Panc1 (cell line): ENCODE measurements around the gene SFMBT1. TPM values are rescaled to one million over a fixed set of nuclear protein-coding genes. Genes with fewer than 3 reads are reported as not detected.

ENCODE experiments used
- ATAC-seq: fragments of 200-7000 bp; cut with Tn5 transposase; 2 replicates; pipeline ENCODE4 v1.9.1; 2020; ENCODE audit warnings: mild to moderate bottlenecking, moderate library complexity
- BruUV-seq: library from RNA; stranded (reverse); fragments of 400-500 nt; replicated peaks from 2 replicates; lab custom pipeline; 2021; lab: Mats Ljungman, UMichigan
- CTCF ChIA-PET: fragments of 300-600 bp; sonication (Branson Sonifier 250); formaldehyde crosslinking; loops from one replicate; lab custom pipeline; 2022; ENCODE audit warnings: antibody characterized with exemption; lab: Charles Lee
- POLR2A ChIA-PET: fragments of 300-600 bp; sonication (Branson Sonifier 250); formaldehyde crosslinking; loops from one replicate; lab custom pipeline; 2022; ENCODE audit warnings: antibody characterized with exemption; lab: Charles Lee
- DNase-seq: peaks from one replicate; pipeline ENCODE4 v3.0.0-alpha.2; 2010; ENCODE audit warnings: low read depth, low spot score
- H3K27ac ChIP-seq: 2 replicates; pipeline ENCODE4 v1.5.1; 2011; ENCODE audit warnings: mild to moderate bottlenecking, low read length, inconsistent platforms
- H3K27me3 ChIP-seq: fragments of 200-500 bp; sonication (Bioruptor generic); 2 replicates; pipeline ENCODE4 v1.6.0; 2014; ENCODE audit warnings: low read length, inconsistent platforms; ENCODE audit not compliant: control insufficient read depth, insufficient read depth
- H3K36me3 ChIP-seq: fragments of 200-500 bp; sonication (Bioruptor generic); 2 replicates; pipeline ENCODE4 v1.5.1; 2014; ENCODE audit warnings: inconsistent platforms, mild to moderate bottlenecking, low read length, moderate library complexity; ENCODE audit not compliant: control insufficient read depth, insufficient read depth
- H3K4me1 ChIP-seq: 2 replicates; pipeline ENCODE4 v1.5.1; 2011; ENCODE audit warnings: inconsistent platforms, mild to moderate bottlenecking, low read length, moderate library complexity; ENCODE audit not compliant: control insufficient read depth, insufficient read depth
- H3K4me3 ChIP-seq, 2 experiments: 2 replicates each; pipeline ENCODE4 v1.5.1; 2011 to 2012; ENCODE audit warnings: low read depth in 2 of 2, low read length in 2 of 2, mild to moderate bottlenecking in 2 of 2, inconsistent platforms in 1 of 2, moderate library complexity in 1 of 2
- H3K9me3 ChIP-seq: fragments of 200-500 bp; sonication (Bioruptor generic); 2 replicates; pipeline ENCODE4 v1.5.1; 2014; ENCODE audit warnings: low read depth, mild to moderate bottlenecking, inconsistent platforms, low read length, moderate library complexity; ENCODE audit not compliant: control insufficient read depth, insufficient read depth
- CTCF ChIP-seq: fragments of 450-650 bp; IDR thresholded peaks from 2 replicates; pipeline ENCODE4 v1.5.1; 2017; ENCODE audit warnings: mild to moderate bottlenecking
- POLR2AphosphoS5 ChIP-seq: IDR thresholded peaks from 2 replicates; pipeline ENCODE4 v1.6.1; 2012; ENCODE audit warnings: mild to moderate bottlenecking, low read depth, low read length, moderate library complexity
- REST ChIP-seq, 2 experiments: IDR thresholded peaks; 2 replicates each; pipeline ENCODE4 v1.6.1; 2011 to 2012; ENCODE audit warnings: low read depth in 2 of 2, control low read depth in 1 of 2, low read length in 1 of 2, mild to moderate bottlenecking in 1 of 2, moderate library complexity in 1 of 2; ENCODE audit not compliant: insufficient read depth in 1 of 2
- SIN3A ChIP-seq: IDR thresholded peaks from 2 replicates; pipeline ENCODE4 v1.6.1; 2012; ENCODE audit warnings: low read depth, mild to moderate bottlenecking, low read length, moderate library complexity, borderline replicate concordance; ENCODE audit not compliant: insufficient read depth
- TCF7L2 ChIP-seq: IDR thresholded peaks from 2 replicates; pipeline ENCODE4 v1.6.1; 2011; ENCODE audit warnings: mild to moderate bottlenecking, low read depth, low read length, inconsistent platforms
- in situ Hi-C: cut with HindIII; loops from 2 replicates; pipeline ENCODE4 v1.10.0; 2016; ENCODE audit warnings: low sequenced_read_pairs, low pct_unique_long_range_greater_than_20kb
- intact Hi-C: fragments of 100-400 bp; cut with micrococcal nuclease; formaldehyde crosslinking; loops from one replicate; pipeline ENCODE4 v1.10.0; 2022; ENCODE audit not compliant: unreplicated experiment
- total RNA-seq: library from RNA; stranded (reverse); gene quantifications from one replicate; pipeline ENCODE4 v1.2.1, GENCODE V29; 2021; ENCODE audit not compliant: unreplicated experiment

Gene SFMBT1
- total RNA-seq, 1 experiment from 2014 or later = 24.4 TPM

- ATAC-seq = no peak
- no peaks in the 10 kb centered on the region for H3K9me3 ChIP-seq
- H3K36me3 ChIP-seq = no peaks in the 10 kb centered on the region
- ChIA-PET POLR2A (no interaction called here), CTCF (no interaction called here)
- in situ Hi-C loops = no loop called here
- no peak for DNase-seq
- no peak overlapping the region for H3K4me3 ChIP-seq
- no peaks in the 10 kb centered on the region for H3K27me3 ChIP-seq
- H3K4me1 ChIP-seq = no peaks in the 10 kb centered on the region
- no TSS peak for BruUV-seq
- intact Hi-C loops = no loop called here
- TF ChIP-seq POLR2AphosphoS5 (no peak), TCF7L2 (no peak), REST (IDR thresholded peaks at IDR 0.05; ENCODE audit: insufficient read depth in 1 of 2, low read depth in 2 of 2, low read length in 1 of 2) (no peak), SIN3A (no peak), CTCF (no peak)
- no peak overlapping the region for H3K27ac ChIP-seq
These were observed 159.7 kb downstream of the SFMBT1 start for GRCh38 chr3:52886049-52886730.

- intact Hi-C loops (no loop called here), in situ Hi-C loops (no loop called here)
- H3K36me3 ChIP-seq = no peaks in the 10 kb centered on the region
- TF ChIP-seq SIN3A (no peak), TCF7L2 (no peak), CTCF (no peak), POLR2AphosphoS5 (no peak), REST (IDR thresholded peaks at IDR 0.05; ENCODE audit: insufficient read depth in 1 of 2, low read depth in 2 of 2, low read length in 1 of 2) (no peak)
- ATAC-seq (no peak), DNase-seq (no peak)
- no peaks in the 10 kb centered on the region for H3K4me1 ChIP-seq
- H3K27ac ChIP-seq = no peak overlapping the region
- ChIA-PET POLR2A (interaction anchor here (0.6 kb wide), 1 partner anchor 18 kb away, joined by 16 read pairs; no protein-coding TSS in a partner anchor), CTCF (no interaction called here)
- no peaks in the 10 kb centered on the region for H3K9me3 ChIP-seq
- H3K4me3 ChIP-seq = no peak overlapping the region
- H3K27me3 ChIP-seq = no peaks in the 10 kb centered on the region
- BruUV-seq = no TSS peak
These were observed 163.5 kb downstream of the SFMBT1 start for GRCh38 chr3:52882377-52882776.
